Stimulated activated CD4-positive, alpha-beta T cell treated with anti-CD3 and anti-CD28 coated beads, Interleukin-1b, Interleukin-23, amount 100 ng/mL, for 48 hours (primary cell): Measurements from ENCODE around the gene COA1.
"Not testable (repeated sequence)": the region's sequence is repeated elsewhere in the genome, so short reads cannot be mapped to it uniquely, and the experiment has no call there.

Experiments used
- DNase-seq: peaks from one replicate; pipeline ENCODE4 v3.0.0-alpha.2; 2020

The COA1 gene

DNA sequence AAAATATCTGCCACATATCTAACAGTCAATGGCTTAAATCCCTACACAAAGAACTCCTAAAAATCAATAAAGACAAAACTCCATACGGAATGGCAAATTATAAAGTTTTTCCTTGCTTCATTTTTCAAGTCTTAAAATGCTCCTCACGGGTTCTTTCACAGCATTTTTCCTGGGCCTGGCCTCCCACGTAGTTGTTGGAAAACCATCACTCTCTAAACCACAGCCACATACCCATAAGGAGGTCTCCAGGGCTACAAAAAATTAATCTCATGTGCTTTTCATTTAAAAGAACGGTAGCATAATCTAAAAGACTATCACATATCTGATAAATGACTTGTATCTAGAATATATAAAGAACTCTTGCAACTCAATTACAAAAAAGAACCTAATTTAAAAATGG is 2.9 kb downstream of the COA1 start:
- no peak for DNase-seq

GRCh38 chr7:43725251-43725650 is 4.1 kb downstream of the COA1 start:
- DNase-seq = no peak

DNA sequence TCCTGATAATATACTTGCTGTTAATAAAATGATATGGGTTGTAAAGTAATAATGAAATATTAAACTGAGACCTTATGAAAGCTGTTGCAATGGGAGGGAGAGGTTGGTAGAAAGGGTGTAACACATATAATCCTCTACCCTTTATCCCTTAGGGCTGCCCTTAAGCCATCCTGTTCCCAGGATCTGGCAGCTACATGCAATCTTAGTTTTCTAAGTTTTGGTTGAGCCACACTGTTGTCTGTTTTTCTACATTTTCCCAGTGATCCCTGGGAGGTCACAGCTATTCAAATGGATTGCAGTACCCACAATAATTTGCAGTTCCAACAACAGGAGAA is 6.3 kb downstream of the COA1 start:
- DNase-seq = no peak

DNA sequence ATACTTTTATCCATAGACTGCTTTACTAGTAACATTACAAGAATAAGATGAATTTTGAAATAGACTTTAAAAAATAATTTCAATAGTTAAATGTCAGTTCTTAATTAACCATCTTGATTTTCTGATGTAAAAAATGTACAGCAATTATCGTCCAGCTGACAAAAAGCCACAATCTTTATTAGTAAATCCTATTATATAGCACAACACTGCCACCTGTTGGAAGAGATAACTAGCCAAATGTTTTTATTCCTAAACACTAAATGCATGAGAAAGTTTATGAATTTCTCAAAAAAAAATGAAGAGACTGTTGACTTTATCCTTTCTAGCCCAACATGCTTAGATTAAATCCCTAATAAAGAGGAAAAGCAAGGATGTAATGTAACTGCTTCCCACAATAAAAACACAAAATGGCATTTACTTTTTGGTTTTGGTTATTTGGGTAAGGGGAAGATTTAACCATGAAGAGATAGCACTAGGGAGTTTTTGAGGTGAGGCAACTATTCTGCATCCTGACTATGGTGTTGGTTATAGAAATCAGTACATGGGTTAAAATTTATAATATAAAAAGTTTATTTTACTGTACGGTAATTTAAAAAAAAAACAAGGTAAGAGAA is 8.0 kb downstream of the COA1 start:
- DNase-seq = no peak

DNA sequence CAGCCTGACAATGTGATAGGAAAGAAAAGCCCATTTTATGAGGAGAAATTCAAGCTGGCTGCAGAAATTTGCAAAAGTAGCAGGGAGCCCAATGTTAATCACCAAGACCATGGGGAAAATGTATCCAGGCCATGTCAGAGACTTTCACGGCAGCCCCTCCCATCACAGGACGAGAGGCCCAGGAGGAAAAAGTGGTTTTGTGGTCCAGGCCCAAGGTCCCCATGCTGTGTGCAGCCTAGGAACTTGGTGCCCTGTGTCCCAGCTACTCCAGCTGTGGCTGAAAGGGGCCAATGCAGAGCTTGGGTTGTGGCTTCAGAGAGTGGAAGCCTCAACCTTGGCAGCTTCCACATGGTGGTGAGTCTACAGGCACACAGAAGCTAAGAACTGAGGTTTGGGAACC is 12.7 kb downstream of the COA1 start:
- DNase-seq = no peak

GRCh38 chr7:43715966-43716365 is 13.4 kb downstream of the COA1 start:
- not testable (repeated sequence) for DNase-seq

GRCh38 chr7:43711503-43711902 is 17.8 kb downstream of the COA1 start:
- DNase-seq = no peak

DNA sequence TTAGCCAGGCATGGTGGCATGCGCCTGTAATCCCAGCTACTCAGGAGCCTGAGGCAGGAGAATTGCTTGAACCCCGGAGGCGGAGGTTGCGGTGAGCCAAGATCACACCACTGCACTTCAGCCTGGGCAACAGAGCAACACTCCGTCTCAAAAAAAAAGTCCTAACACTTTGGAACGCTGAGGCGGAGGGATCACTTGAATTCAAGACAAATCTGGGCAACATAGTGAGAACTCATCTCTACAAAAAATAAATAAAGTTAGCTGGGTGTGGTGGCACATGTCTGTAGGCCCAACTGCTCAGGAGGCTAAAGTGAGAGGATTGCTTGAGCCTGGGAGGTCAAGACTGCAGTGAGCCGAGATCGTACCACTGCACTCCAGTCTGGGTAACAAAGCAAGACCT is 21.3 kb downstream of the COA1 start:
- DNase-seq = not testable (repeated sequence)

DNA sequence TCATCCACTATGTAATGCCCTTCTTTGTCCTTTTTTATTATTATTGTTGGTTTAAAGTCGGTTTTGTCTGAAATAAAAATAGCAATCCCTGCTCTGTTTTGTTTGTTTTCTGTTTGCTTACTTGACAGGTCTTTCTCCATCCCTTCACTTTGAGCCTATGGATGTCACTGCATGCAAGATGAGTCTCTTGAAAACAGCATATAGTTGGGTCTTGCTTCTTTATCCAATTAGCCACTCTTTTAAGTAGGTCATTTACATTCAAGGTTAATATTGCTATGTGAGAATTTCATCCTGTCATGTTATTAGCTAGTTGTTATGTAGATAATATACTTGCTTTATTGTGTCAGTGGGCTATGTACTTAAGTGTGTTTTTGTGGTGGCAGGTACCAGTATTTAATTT is 25.8 kb downstream of the COA1 start:
- no peak for DNase-seq

DNA sequence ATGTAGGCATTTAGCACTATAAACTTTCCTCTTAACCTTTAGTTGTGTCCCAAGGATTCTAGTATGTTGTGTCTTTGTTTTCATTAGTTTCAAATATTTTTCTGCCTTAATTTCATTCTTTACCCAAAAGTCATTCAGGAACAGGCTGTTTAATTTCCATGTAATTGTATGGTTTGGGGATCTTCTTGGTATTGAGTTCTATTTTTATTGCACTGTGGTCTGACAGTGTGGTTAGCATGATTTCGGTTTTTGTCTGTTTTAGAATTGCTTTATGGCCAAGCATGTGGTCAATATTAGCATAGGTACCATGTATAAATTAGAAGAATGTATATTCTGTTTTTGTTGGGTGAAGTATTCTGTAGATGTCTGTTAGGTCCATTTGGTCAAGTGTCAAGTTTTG is 26.3 kb downstream of the COA1 start:
- DNase-seq = no peak

- no peak for DNase-seq
These were observed 27.4 kb downstream of the COA1 start for GRCh38 chr7:43701929-43702328.

GRCh38 chr7:43701500-43701854 is 27.8 kb downstream of the COA1 start:
- no peak for DNase-seq

- no peak for DNase-seq
These were observed 28.4 kb downstream of the COA1 start for GRCh38 chr7:43700646-43701499.

DNA sequence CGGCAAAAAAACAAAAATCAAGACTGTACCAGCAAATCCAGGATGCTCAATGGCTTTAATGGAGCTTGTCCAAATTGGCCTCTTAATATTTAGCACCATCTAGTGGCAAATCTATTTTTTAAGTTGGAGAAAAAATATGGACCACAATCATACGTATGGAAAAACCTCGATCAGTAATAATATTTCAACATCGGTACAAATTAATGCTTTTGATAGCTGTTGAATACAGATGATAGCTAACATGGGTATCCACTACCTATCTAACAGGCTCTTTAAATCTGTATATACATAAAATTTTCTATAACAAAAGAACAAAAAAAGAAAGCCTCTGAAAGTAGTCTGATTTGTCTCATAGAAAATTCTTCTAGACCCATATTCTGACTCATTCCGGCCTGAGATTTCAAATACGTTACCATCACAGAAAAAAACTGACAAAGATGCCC is 29.2 kb downstream of the COA1 start:
- no peak for DNase-seq

DNA sequence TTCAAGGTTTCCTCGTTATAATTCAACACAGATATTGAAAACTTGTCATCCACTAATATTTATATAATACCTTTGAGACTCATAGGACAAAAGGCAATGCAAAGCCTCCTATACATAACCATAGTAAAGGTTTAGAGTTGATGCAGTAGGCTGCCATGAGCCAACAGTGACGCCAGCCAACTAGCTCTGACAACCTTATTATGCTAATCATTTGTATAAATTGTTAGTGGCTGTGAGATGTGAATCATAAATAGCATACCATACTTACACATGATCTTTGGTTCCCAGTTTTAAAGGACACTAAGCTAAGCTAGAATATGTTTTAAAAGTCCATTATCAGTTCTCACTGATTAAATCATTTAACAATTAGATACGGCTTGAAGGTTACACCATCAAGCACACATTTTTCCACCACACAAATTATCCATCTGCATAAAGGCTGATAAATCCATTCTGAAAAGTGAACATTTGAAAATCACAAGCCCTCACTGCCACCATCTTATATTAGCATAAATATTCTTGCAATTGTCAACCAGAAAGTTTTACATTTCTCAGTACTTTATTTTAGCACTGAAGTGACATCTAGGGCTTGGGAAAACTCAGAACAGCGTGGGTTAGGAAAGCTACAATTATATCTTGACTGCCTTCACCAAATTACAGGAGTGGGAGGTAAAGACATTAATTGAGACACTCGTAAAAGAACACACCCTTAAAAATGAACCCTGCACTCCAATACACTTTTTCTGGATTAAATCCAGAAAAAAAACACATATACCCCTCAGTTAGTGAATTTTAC is 30.7 kb downstream of the COA1 start:
- no peak for DNase-seq

DNA sequence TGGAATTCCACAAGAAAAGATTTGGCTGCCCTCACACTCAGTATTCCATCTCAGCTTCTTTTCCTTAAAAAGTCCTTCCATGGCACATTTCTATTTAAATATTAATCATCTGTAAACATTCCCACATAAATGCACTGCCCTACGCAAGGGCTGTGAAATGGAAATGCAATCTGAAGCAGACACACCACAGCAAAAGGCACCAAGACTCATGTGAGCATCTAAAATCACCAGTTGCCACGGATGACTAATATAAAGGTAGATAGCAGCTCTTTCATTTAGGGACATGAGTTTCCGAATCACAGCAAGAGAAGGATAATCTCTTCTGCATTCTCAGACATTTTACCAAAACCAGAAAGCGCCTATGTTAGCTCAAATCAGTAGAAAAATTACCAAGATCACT is 31.6 kb downstream of the COA1 start:
- no peak for DNase-seq

GRCh38 chr7:43695365-43695764 is 34.0 kb downstream of the COA1 start:
- no peak for DNase-seq

DNA sequence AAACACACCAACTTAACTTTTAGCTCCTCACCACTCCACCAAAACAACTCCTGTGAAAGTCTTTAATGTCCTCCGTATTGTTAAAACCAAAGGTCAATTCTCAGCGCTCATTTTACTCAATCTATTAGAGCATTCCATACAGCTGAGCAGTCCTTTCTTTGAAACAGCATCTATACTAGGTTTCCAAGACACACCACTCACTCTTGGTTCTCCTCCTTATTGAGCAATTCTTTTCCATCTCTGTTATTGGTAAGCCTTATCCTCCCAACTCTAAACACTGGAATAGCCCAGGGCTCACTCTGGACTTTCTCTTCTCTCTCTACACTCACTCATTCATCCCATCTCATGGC is 34.9 kb downstream of the COA1 start:
- no peak for DNase-seq

DNA sequence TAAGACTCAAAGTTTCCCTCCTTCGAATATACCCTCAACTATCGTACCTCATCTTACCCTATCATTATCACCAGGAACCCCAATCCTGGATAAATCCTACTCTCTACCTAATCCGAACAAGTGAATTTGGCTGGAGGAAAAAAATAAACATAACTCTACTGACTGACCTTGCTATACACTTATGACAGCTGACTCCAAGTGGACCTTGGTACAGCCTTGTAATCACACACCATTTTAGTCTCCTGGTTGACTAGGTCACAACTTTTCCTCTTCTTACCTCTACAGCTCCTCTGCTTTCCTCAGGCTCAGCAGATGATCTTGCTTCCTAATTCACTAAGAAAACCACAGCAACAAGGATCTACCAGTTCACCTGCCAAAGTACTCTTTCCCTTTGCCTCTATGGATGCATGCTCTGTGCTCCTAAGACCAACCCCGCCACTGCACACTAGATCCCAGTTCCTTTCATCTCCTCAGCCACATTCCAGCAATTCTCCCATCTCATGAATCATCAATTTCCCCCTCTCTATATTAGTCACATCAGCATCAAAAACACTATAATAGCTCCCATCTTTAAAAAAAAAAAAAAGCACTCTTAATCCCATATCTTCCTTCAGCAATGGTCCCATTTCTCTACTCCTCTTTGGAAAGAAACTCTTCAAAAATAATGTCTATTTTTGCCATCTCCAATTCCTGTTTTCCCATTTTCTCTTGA is 35.5 kb downstream of the COA1 start:
- DNase-seq = no peak

GRCh38 chr7:43692582-43693373 is 36.5 kb downstream of the COA1 start:
- no peak for DNase-seq

DNA sequence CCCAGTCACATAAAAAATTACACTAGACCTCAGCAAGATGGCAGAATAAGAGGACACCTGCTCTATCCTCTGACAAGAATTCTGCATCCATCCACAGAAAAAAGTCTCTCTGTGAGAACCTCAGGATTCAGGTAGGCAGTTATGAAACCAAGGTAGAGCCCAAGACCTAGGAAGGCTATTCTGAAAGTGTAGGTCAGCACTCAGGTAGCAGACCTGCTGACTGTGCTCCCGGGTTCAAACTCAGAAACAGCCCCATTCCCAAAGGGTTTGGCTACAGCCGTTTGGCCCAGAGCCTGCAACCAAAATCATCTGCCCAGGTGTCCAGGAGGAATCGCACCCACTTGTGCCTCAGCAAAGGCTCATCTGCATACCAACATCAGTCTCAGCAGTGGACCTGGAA is 37.7 kb downstream of the COA1 start:
- no peak for DNase-seq

DNA sequence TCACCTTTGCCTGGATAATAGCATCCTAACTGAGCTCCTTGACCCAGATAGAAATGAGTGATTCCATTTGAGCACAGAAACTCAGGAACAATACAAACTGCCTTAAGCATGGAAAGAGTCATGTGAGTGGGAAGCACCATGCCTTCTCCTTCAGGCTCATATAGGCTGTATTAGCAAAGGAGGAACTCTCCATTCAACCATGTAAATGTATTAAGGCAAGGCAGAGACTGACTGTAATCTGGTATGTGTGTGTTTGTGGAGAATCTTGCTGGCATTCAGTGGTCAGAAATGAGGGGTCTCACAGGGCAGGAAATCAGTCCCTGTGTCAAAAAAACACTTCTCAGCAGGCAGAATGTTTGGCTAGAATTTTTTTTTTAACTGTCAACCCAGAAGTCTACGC is 40.2 kb downstream of the COA1 start:
- no peak for DNase-seq

DNA sequence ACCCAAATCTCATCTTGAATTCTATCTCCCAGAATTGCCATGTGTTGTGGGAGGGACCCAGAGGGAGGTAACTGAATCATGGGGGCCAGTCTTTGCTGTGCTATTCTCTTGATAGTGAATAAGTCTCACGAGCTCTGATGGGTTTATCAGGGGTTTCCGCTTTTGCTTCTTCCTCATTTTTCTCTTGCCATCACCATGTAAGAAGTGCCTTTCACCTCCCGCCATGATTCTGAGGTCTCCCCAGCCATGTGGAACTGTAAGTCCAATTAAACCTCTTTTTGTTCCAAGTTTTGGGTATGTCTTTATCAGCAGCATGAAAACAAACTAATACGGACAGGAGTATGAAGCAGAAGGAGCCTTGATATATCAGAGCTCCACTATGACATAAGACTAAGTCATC is 41.5 kb downstream of the COA1 start:
- not testable (repeated sequence) for DNase-seq
